GM12872 (cell line): ENCODE results near the gene SLC10A4.

Experiments
- CTCF ChIP-seq: IDR thresholded peaks from 3 replicates; pipeline ENCODE4 v1.5.1; 2011; ENCODE audit warnings: low read depth, mild to moderate bottlenecking, low read length, moderate library complexity; ENCODE audit not compliant: insufficient read depth

The SLC10A4 gene

GRCh38 chr4:48490680-48491513 lies 7.8 kb downstream of the SLC10A4 start:
- no peak for TF ChIP-seq CTCF

- no peak for TF ChIP-seq CTCF
These were observed 8.5 kb downstream of the SLC10A4 start for GRCh38 chr4:48491514-48492176.

- TF ChIP-seq CTCF: no peak
These were observed 10.4 kb downstream of the SLC10A4 start for GRCh38 chr4:48493452-48494100.

- no peak for TF ChIP-seq CTCF
These were observed 12.8 kb downstream of the SLC10A4 start for GRCh38 chr4:48495941-48496340.

- TF ChIP-seq CTCF: no peak
These were observed 15.8 kb downstream of the SLC10A4 start for GRCh38 chr4:48498895-48499294.

GRCh38 chr4:48499551-48500066 lies 16.5 kb downstream of the SLC10A4 start:
- TF ChIP-seq CTCF: no peak
